PC-9 (cell line): ENCODE results near the gene C17orf100. TPM values are rescaled to one million over a fixed set of nuclear protein-coding genes. Genes with fewer than 3 reads are reported as not detected.
"Not testable (repeated sequence)": the region's sequence is repeated elsewhere in the genome, so short reads cannot be mapped to it uniquely, and the experiment has no call there.

Experiments
- BruUV-seq: library from RNA; stranded (reverse); fragments of 400-500 nt; replicated peaks from 2 replicates; lab custom pipeline; 2021; lab: Mats Ljungman, UMichigan
- CTCF ChIA-PET: fragments of 300-600 bp; sonication (Branson Sonifier 250); formaldehyde crosslinking; loops from one replicate; lab custom pipeline; 2022; ENCODE audit warnings: antibody characterized with exemption; lab: Charles Lee
- POLR2A ChIA-PET: fragments of 300-600 bp; sonication (Branson Sonifier 250); formaldehyde crosslinking; loops from one replicate; lab custom pipeline; 2022; ENCODE audit warnings: antibody characterized with exemption; ENCODE audit not compliant: unreplicated experiment; lab: Charles Lee
- DNase-seq, 2 experiments: peaks; one replicate each; pipeline versions ENCODE4 v3.0.0 to v3.0.0-alpha.2; 2015 to 2022; ENCODE audit warnings: mixed read lengths in 1 of 2
- H2AFZ ChIP-seq: fragments of 200-600 bp; sonication (generic); 2 replicates; pipeline ENCODE4 v1.8.1; 2017; ENCODE audit warnings: antibody characterized with exemption
- H3F3A ChIP-seq: fragments of 200-600 bp; sonication (generic); 2 replicates; pipeline ENCODE4 v1.8.1; 2017; ENCODE audit warnings: antibody characterized with exemption, mild to moderate bottlenecking, low read depth; ENCODE audit not compliant: insufficient read depth
- H3K27ac ChIP-seq: fragments of 200-600 bp; sonication (generic); 2 replicates; pipeline ENCODE4 v1.6.1; 2016; ENCODE audit warnings: mixed run types
- H3K27me3 ChIP-seq: fragments of 200-600 bp; sonication (generic); 2 replicates; pipeline ENCODE4 v1.6.1; 2016; ENCODE audit warnings: low read depth, mixed run types; ENCODE audit not compliant: insufficient read depth
- H3K36me3 ChIP-seq: fragments of 200-600 bp; sonication (generic); 2 replicates; pipeline ENCODE4 v1.6.1; 2016; ENCODE audit warnings: low read depth, mixed run types
- H3K4me1 ChIP-seq: fragments of 200-600 bp; sonication (generic); replicated peaks from 2 replicates; pipeline ENCODE4 v1.6.1; 2016; ENCODE audit warnings: mixed run types; ENCODE audit not compliant: insufficient read depth
- H3K4me2 ChIP-seq: fragments of 200-600 bp; sonication (generic); 2 replicates; pipeline ENCODE4 v1.6.1; 2017; ENCODE audit warnings: mixed run types
- H3K4me3 ChIP-seq: fragments of 200-600 bp; sonication (generic); 2 replicates; pipeline ENCODE4 v1.6.1; 2016; ENCODE audit warnings: mixed run types
- H3K79me2 ChIP-seq: fragments of 200-600 bp; sonication (generic); 2 replicates; pipeline ENCODE4 v1.6.1; 2017; ENCODE audit warnings: low read depth, mixed run types
- H3K9me2 ChIP-seq: fragments of 200-600 bp; sonication (generic); 2 replicates; pipeline ENCODE4 v1.8.1; 2017; ENCODE audit warnings: mild to moderate bottlenecking; ENCODE audit not compliant: insufficient read depth
- H3K9me3 ChIP-seq: fragments of 200-600 bp; sonication (generic); 2 replicates; pipeline ENCODE4 v1.8.1; 2016; ENCODE audit warnings: low read depth; ENCODE audit not compliant: insufficient read depth
- H4K20me1 ChIP-seq: fragments of 200-600 bp; sonication (generic); 2 replicates; pipeline ENCODE4 v1.8.1; 2017; ENCODE audit not compliant: insufficient read depth
- EZH2 ChIP-seq: fragments of 200-600 bp; sonication (generic); IDR thresholded peaks from 2 replicates; pipeline ENCODE4 v1.8.0; 2017; ENCODE audit warnings: antibody characterized with exemption, low read depth
- intact Hi-C: fragments of 100-400 bp; cut with micrococcal nuclease; formaldehyde crosslinking; loops from one replicate; pipeline ENCODE4 v1.10.0; 2022; ENCODE audit not compliant: unreplicated experiment
- total RNA-seq: library from RNA; stranded (reverse); gene quantifications from 2 replicates; pipeline ENCODE4 v1.2.3, GENCODE V29; 2021
- TF ChIP-seq, protein P1 (sequence below): fragments of 200-600 bp; sonication (generic); conservative IDR thresholded peaks from 2 replicates; pipeline ENCODE4 v1.6.1; 2017; ENCODE audit warnings: mixed run types, antibody characterized with exemption, mild to moderate bottlenecking, moderate library complexity

C17orf100 gene
- total RNA-seq, 1 experiment from 2014 or later = 4.4 TPM

DNA sequence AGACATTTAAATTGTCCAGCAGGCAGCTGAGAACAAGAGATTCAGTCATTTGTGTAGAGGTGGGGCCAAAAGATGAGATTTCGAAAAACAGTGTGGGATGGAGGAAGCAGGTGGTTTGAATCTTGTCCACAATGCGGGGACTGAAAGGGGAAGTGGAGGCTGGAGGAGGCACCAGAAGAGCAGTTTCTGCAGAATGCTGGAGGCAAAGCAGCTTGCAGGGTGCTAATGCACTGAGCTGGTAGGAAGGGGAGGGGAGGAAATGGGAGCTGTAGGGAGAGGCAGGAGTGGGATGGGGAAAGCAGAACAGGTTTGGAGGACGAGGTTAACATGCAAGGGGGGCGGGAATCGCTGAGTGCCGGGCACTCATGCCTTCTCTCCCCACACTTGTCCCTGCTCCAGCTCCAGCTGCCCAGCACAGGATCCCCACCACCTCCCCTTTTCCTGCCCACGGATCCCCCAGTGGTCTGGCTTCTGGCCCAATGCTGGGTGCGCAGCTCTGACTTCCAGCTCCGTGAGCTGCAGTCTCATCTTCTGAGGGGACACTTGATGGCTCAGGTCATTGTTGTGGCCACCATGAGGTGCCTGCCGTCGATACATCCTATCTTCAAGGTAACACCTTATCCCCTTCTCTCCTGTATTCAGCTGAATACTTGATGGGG, 9.4 kb downstream of the C17orf100 start:
- CTCF ChIA-PET = interaction anchor here (1.0 kb wide), 1 partner anchor 360 kb away, joined by 6 read pairs; no protein-coding TSS in a partner anchor
- H2AFZ ChIP-seq = no peak overlapping the region

DNA sequence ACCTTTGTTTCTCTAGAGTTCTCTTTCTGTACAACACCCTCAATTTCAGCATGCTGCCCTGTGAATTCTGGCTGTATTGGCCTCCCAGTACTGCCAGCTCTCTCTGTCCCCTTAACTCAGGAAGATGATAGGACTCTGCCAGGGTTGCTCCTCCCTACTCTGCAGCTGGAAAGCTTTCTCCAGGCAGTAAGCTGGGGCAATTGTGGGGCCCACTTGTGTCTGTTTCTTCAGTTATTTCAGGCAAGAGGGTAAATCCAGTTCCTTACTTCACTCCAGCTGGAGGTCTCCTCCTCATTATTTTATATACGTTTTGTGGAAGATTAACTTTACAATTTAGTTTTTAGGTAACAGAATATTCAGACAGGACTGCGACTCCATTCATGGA, 9.9 kb downstream of the C17orf100 start:
- ChIA-PET POLR2A (no interaction called here), CTCF (interaction anchor here (1.0 kb wide), 1 partner anchor 359 kb away, joined by 6 read pairs; no protein-coding TSS in a partner anchor)
- DNase-seq = no peak
- Histone ChIP-seq H3K4me1 (peaks cover 13% of the 10 kb centered on the region), H3K27me3 (no peaks in the 10 kb centered on the region), H3K79me2 (no peaks in the 10 kb centered on the region), H3K36me3 (no peaks in the 10 kb centered on the region), H2AFZ (no peak overlapping the region), H3K9me3 (no peaks in the 10 kb centered on the region), H4K20me1 (no peaks in the 10 kb centered on the region), H3F3A (peaks cover 7% of the 10 kb centered on the region; the same call in 1 of the 2 replicates), H3K4me2 (no peak overlapping the region), H3K9me2 (no peaks in the 10 kb centered on the region), H3K4me3 (no peak overlapping the region), H3K27ac (no peak overlapping the region)
- intact Hi-C loops = no loop called here
- TF ChIP-seq EZH2 = no peak
- TF ChIP-seq, protein P1, sequence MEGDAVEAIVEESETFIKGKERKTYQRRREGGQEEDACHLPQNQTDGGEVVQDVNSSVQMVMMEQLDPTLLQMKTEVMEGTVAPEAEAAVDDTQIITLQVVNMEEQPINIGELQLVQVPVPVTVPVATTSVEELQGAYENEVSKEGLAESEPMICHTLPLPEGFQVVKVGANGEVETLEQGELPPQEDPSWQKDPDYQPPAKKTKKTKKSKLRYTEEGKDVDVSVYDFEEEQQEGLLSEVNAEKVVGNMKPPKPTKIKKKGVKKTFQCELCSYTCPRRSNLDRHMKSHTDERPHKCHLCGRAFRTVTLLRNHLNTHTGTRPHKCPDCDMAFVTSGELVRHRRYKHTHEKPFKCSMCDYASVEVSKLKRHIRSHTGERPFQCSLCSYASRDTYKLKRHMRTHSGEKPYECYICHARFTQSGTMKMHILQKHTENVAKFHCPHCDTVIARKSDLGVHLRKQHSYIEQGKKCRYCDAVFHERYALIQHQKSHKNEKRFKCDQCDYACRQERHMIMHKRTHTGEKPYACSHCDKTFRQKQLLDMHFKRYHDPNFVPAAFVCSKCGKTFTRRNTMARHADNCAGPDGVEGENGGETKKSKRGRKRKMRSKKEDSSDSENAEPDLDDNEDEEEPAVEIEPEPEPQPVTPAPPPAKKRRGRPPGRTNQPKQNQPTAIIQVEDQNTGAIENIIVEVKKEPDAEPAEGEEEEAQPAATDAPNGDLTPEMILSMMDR = no peak
- no TSS peak for BruUV-seq

More for the DNA sequence above, 9.4 kb downstream of the C17orf100 start:
- TF ChIP-seq, protein P1 = no peak
- no peak for TF ChIP-seq EZH2
- Histone ChIP-seq H3K79me2 (no peaks in the 10 kb centered on the region), H3K9me3 (no peaks in the 10 kb centered on the region), H3K27ac (no peak overlapping the region), H4K20me1 (no peaks in the 10 kb centered on the region), H3K27me3 (no peaks in the 10 kb centered on the region), H3K4me3 (no peak overlapping the region), H3K36me3 (no peaks in the 10 kb centered on the region), H3K4me1 (peaks cover 9% of the 10 kb centered on the region), H3F3A (0 out of 2 replicates have a peak, but pooled peaks cover 6% of the 10 kb centered on the region), H3K4me2 (no peak overlapping the region), H3K9me2 (no peaks in the 10 kb centered on the region)
- intact Hi-C loops = no loop called here
- no peak for DNase-seq
- POLR2A ChIA-PET = no interaction called here
- no TSS peak for BruUV-seq

DNA sequence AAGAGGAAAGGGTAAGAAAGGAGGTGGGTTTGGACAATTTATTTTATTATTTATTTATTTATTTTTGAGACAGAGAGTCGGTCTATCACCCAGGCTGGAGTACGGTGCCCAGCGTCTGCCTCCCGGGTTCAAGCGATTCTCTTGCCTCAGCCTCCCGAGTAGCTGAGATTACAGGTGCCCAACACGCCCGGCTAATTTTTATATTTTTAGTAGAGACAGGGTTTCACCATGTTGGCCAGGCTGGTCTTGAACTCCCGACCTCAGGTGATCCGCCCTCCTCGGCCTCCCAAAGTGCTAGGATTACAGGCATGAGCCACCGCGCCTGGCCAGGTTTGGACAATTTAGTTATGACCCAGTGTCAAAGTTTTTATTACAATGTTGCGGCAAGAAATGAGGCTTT, 11.6 kb downstream of the C17orf100 start:
- H3K4me1 ChIP-seq, H3K9me3 ChIP-seq, H3K9me2 ChIP-seq, H4K20me1 ChIP-seq, BruUV-seq, H3K79me2 ChIP-seq, H3K27ac ChIP-seq, CTCF ChIA-PET, intact Hi-C loops, H3K4me3 ChIP-seq, POLR2A ChIA-PET, H3K36me3 ChIP-seq, H2AFZ ChIP-seq, DNase-seq, H3K4me2 ChIP-seq, H3K27me3 ChIP-seq: not testable (repeated sequence)
- H3F3A ChIP-seq = peaks cover 15% of the 10 kb centered on the region; the same call in 1 of the 2 replicates
